ENCODE measurements around the gene CISD2. TPM values are rescaled to one million over a fixed set of nuclear protein-coding genes. Genes with fewer than 3 reads are reported as not detected.

CISD2 gene
- total RNA-seq, 1 donor from 2014 or later, result 43.2 TPM

- TF ChIP-seq, protein P1, sequence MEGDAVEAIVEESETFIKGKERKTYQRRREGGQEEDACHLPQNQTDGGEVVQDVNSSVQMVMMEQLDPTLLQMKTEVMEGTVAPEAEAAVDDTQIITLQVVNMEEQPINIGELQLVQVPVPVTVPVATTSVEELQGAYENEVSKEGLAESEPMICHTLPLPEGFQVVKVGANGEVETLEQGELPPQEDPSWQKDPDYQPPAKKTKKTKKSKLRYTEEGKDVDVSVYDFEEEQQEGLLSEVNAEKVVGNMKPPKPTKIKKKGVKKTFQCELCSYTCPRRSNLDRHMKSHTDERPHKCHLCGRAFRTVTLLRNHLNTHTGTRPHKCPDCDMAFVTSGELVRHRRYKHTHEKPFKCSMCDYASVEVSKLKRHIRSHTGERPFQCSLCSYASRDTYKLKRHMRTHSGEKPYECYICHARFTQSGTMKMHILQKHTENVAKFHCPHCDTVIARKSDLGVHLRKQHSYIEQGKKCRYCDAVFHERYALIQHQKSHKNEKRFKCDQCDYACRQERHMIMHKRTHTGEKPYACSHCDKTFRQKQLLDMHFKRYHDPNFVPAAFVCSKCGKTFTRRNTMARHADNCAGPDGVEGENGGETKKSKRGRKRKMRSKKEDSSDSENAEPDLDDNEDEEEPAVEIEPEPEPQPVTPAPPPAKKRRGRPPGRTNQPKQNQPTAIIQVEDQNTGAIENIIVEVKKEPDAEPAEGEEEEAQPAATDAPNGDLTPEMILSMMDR (conservative IDR thresholded peaks at IDR 0.05), result no peak
- peak; percentile 90 for DNase-seq (ENCODE audit: low read depth, low spot score)
- H3K4me1 Mint-ChIP-seq, result peaks cover 26% of the 10 kb centered on the region
- no peaks in the 10 kb centered on the region for H3K9me3 Mint-ChIP-seq
- H3K4me3 Mint-ChIP-seq, result no peak overlapping the region
- no peak overlapping the region for H3K27ac Mint-ChIP-seq (ENCODE audit: unreplicated experiment)
- no peaks in the 10 kb centered on the region for H3K27me3 Mint-ChIP-seq (ENCODE audit: low read depth)
- H3K36me3 Mint-ChIP-seq (ENCODE audit: low read depth), result peaks cover 2% of the 10 kb centered on the region
Measured at GRCh38 chr4:102827674-102828496, 40.9 kb upstream of the CISD2 start.

DNA sequence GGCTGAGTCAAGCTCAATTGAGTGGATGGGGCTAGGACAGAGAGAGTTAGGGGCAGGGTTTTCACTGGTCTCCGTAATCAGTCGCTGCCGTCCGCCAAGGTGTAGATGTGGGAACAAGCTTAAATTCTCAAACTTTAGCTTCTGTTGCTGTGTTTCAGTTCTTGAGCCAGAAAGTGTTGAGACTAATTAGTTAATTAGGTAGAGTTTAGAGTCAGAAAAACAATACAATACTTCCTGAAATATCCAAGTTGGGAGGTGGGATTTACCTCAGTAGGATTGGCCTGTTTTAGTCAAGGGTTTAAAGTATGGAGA lies 40.3 kb upstream of the CISD2 start:
- no peak overlapping the region for H3K4me3 Mint-ChIP-seq
- DNase-seq (ENCODE audit: low read depth, low spot score), result no peak
- no peaks in the 10 kb centered on the region for H3K9me3 Mint-ChIP-seq
- peaks cover 24% of the 10 kb centered on the region for H3K4me1 Mint-ChIP-seq
- H3K36me3 Mint-ChIP-seq (ENCODE audit: low read depth), result no peaks in the 10 kb centered on the region
- H3K27me3 Mint-ChIP-seq (ENCODE audit: low read depth), result no peaks in the 10 kb centered on the region
- no peak overlapping the region for H3K27ac Mint-ChIP-seq (ENCODE audit: unreplicated experiment)
- TF ChIP-seq, protein P1 (conservative IDR thresholded peaks at IDR 0.05), result no peak

- Mint-ChIP-seq H3K36me3 (ENCODE audit: low read depth) (no peaks in the 10 kb centered on the region), H3K4me1 (peaks cover 24% of the 10 kb centered on the region), H3K9me3 (no peaks in the 10 kb centered on the region), H3K4me3 (no peak overlapping the region), H3K27me3 (ENCODE audit: low read depth) (no peaks in the 10 kb centered on the region), H3K27ac (ENCODE audit: unreplicated experiment) (no peak overlapping the region)
- TF ChIP-seq, protein P1 (conservative IDR thresholded peaks at IDR 0.05), result no peak
- no peak for DNase-seq (ENCODE audit: low read depth, low spot score)
Measured at GRCh38 chr4:102829803-102830202, 39.0 kb upstream of the CISD2 start.

GRCh38 chr4:102832105-102832504 lies 36.7 kb upstream of the CISD2 start:
- Mint-ChIP-seq H3K27ac (ENCODE audit: unreplicated experiment) (no peak overlapping the region), H3K4me3 (no peak overlapping the region), H3K9me3 (no peaks in the 10 kb centered on the region), H3K36me3 (ENCODE audit: low read depth) (no peaks in the 10 kb centered on the region), H3K27me3 (ENCODE audit: low read depth) (no peaks in the 10 kb centered on the region), H3K4me1 (peaks cover 24% of the 10 kb centered on the region)
- no peak for DNase-seq (ENCODE audit: low read depth, low spot score)
- TF ChIP-seq, protein P1 (conservative IDR thresholded peaks at IDR 0.05), result no peak

DNA sequence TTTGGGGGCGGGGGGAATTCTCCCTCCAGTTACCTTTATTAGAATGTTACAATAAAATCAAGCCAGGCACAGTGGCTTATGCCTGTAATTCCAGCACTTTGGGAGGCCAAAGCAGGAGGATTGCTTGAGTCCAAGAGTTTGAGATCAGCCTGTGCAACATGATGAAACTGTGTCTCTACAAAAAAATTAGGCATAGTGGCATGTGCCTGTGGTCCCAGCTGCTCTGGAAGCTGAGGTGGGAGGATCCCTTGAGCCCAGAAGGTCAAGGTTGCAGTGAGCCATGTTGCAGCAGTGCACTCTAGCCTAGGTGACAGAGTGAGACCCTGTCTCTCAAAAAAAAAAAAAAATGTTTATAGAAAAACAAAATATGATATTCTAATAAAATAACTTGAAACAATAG lies 36.1 kb upstream of the CISD2 start:
- peaks cover 24% of the 10 kb centered on the region for H3K4me1 Mint-ChIP-seq
- no peaks in the 10 kb centered on the region for H3K27me3 Mint-ChIP-seq (ENCODE audit: low read depth)
- H3K27ac Mint-ChIP-seq (ENCODE audit: unreplicated experiment), result no peak overlapping the region
- H3K36me3 Mint-ChIP-seq (ENCODE audit: low read depth), result no peaks in the 10 kb centered on the region
- no peak overlapping the region for H3K4me3 Mint-ChIP-seq
- TF ChIP-seq, protein P1 (conservative IDR thresholded peaks at IDR 0.05), result no peak
- no peak for DNase-seq (ENCODE audit: low read depth, low spot score)
- no peaks in the 10 kb centered on the region for H3K9me3 Mint-ChIP-seq
